ENCODE measurements around the gene ZMIZ1.

ZMIZ1 gene

GRCh38 chr10:79137300-79137756, 68.6 kb downstream of the ZMIZ1 start:
- no peak for DNase-seq (ENCODE audit: low read depth in 2 of 2)

- DNase-seq (ENCODE audit: low read depth in 2 of 2) = no peak
These were observed 69.1 kb downstream of the ZMIZ1 start for GRCh38 chr10:79137826-79138225.

DNA sequence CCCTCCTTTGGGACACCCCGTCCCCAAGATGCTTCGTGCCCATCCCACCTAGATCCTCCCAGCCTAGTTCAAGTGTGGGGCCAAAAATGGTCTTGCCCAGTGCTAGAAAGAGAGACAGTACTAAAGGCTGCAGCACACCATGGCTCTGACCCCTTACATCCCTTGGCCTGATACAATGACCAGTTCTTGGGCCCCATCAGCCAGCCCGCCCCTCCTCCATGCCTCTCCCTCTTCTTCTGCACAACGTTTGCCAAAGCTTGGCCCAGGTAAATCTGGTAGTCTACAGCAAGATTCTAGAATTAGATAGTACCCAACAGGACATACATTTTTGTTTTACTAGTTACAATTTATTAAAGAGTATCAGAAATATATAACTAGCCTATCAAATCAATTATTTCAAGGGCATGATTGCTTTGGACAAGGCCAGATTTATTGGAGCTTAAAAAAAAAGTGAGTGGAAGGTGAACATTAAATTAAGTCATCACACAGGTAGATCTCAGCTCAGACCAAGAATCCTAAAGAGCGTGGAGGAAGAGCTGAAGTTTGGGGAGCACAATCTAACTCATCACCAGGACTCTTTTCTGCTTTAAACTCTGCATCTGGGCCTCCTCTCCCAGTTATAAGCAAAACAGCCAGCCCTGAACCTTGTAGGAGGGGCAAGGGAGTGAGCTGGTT, 69.8 kb downstream of the ZMIZ1 start:
- no peak for DNase-seq (ENCODE audit: low read depth in 2 of 2)

- DNase-seq (ENCODE audit: low read depth in 2 of 2) = no peak
These were observed 70.5 kb downstream of the ZMIZ1 start for GRCh38 chr10:79139124-79139835.

DNA sequence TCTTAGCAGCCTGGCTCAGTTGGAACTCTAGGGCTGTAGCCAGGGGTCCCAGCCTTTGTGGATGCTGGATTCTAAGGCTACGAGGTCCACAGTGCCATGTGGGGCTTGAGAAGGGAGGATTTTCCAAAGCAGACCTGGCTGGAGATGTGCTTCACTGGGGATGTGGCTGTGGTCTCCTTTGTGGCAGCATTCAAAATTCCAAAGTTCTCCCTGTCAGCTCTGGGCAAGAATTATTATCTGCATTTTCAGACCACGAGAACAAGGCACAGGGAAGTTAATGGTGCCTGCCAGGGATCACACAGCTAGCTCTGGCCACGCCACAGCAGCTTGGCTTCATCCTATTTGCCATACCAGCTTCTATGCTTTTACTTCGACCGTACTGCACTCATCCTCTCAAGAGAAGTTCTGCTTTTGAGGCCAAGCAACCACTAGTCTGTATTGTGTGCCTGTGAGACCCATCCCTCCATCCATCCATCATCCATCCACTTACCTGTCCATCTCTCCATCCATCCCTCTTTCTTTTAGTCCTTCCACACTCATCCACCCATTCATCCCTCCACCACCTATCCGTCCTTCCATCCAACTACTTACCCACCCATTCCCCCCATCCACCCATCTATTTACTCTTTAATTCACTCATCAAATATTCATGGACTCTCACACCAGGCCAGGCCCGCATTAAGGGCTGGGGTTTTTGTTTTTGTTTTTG, 71.5 kb downstream of the ZMIZ1 start:
- DNase-seq (ENCODE audit: low read depth in 2 of 2) = no peak

GRCh38 chr10:79140855-79141254, 72.1 kb downstream of the ZMIZ1 start:
- DNase-seq (ENCODE audit: low read depth in 2 of 2) = no peak

DNA sequence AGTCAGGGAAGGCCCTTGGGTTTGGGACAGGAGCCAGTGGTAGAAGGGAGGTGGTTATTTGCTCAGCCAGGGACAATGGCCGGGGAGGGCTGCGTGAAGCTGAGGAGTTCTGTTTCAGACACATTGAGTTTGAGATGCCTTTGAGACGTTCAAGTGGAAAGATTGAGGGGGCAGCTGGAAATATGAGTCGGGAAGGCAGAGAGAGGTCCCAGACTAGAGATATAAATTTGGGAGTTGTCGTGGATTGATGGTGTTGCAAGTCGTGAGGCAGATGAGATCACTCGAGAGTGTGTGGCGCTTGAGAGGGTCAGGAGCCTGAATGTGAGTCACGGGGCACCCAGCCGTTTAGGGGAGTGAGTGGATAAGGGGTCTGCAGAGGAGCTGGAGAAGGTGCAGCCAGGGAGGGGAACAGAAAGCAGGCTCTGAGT, 73.3 kb downstream of the ZMIZ1 start:
- no peak for DNase-seq (ENCODE audit: low read depth in 2 of 2)

GRCh38 chr10:79142522-79143309, 74.0 kb downstream of the ZMIZ1 start:
- DNase-seq (ENCODE audit: low read depth in 2 of 2) = no peak

DNA sequence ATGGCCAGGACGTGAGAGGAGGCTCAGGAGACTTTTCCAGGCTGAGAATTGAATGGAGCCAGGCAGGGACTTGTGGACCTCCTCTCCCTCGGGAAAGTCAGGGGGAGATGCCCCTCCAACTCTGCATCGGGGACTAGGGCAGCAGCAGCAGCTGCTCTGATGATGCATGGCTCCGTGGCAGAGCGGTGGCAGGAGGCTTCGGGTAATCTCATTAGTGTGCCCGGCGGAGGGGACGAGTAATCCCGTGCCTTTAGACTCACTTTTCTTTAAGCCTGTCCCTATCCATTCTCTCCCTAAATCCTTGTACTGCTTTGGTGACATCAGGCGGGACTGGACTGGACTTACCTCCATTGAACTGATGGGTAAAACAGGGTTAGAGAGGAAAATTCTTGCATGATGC, 75.1 kb downstream of the ZMIZ1 start:
- DNase-seq (ENCODE audit: low read depth in 2 of 2) = no peak

- no peak for DNase-seq (ENCODE audit: low read depth in 2 of 2)
These were observed 75.8 kb downstream of the ZMIZ1 start for GRCh38 chr10:79144351-79145173.

- no peak for DNase-seq (ENCODE audit: low read depth in 2 of 2)
These were observed 76.4 kb downstream of the ZMIZ1 start for GRCh38 chr10:79145174-79145483.

DNA sequence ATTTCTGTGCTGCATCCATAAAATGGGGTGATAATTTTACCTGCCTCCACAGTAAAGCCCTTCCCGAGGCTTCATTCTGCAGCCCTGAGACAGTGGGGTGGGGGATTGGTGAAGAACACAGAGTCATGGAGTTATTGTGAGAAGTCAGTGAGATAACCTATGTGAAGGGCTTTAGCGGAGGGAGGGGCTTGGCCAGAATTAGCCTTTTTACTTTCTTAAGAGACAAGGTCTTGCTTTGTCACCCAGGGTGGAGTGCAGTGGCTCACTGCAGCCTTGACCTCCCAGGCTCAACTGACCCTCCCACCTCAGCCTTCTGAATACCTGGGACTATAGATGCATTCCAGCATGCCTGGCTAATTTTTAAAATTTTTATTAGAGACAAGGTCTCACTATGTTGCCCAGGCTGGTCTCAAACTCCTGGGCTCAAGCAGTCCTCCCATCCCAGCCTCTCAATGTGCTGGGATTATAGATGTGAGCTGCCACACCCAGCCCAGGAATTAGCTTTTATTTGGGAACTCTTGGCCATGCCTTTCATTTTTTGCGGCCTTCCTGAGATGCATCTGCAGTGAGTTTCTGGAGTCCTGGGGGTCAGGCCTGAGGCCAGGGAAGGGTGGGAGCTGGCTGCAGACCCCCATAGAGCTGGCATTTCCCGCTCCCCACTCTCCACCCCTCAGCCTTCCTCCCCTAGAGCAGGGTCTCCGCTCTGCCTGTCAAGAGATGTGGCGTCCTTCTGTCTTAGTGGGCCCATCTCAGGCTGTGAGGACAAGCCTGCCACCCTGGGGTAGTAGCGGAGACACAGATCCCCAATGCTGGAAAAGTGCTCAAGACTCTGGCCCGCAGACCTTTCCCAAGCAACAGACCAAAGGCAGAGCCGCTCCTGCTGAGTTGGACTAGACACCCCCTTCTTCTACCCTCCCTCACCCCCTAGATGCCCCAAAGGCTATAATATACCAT, 77.0 kb downstream of the ZMIZ1 start:
- DNase-seq (ENCODE audit: low read depth in 2 of 2) = no peak

DNA sequence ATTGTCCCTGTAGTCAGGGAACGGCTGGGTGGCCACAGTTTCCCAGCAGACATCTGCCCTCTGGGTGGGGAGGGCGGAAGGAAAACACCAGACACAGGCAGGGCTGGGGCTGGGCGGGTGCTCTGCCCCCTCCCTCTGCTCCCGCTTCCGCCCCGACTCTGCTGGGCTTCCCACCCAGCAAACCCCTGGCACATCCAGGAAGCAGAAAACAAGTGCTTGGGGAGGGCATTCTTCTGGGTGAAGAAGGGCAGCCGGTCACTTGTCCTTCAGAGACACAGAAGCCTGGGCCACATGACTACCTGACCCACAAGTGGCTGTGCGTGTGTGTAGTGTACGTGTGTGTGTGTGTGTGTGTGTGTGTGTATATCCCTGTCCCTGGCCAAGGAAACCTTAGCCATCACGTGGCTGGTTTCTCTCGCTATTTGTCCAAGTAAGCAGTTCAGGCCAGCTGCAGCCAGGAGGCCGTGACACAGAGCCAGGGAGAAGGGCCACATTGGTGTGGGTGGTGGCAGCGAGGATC, 77.9 kb downstream of the ZMIZ1 start:
- no peak for DNase-seq (ENCODE audit: low read depth in 2 of 2)

DNA sequence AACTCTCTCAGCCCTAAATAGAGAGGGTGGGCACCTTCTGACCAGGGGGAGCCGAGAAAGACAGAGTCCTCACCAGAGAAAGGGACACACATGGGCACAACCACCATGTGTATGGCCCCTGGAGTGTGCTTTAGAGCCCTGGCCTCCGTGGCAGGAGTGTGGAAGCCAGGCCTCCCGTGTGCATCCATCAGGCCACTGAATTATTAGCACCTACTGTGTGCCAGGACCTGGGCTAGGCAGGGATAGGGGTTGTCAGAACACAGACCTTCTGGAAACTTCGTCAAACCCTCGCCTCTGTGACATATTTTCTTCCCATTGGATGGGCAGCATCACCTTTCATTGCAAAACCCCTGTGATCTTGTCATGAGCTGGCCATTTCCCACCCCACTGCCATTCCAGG, 78.5 kb downstream of the ZMIZ1 start:
- no peak for DNase-seq (ENCODE audit: low read depth in 2 of 2)

DNA sequence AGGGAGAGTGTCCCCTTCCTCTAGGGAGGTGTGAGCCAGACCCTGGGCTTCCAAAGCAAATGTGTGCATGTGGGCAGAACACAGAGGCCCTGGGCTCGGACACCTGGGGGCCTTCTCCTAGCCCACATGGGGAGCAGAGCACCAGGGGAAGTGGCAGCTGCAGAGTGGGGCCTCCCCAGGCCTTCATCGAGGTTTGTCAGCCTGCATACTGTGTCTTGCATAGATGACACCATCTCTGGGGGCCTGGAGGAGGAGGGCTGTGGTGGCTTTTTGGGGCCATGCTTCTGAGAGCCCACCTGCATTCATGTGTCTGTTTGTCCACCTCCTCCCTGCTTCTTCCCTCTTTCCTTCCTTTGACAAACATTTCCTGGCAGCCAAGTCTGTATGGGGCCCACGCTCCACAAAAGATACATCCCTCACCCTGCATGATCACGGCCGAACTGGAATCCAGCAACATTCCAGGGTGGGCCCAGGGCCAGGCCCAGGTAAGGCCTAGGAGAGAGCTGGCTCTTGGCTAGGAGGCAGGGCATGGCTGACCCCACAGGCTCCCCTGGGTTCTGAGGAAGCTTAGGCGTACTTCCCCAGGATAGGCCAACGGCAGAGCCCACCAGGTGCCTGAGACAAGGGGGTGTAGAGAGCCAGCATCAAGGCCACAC, 79.2 kb downstream of the ZMIZ1 start:
- DNase-seq (ENCODE audit: low read depth in 2 of 2) = no peak

DNA sequence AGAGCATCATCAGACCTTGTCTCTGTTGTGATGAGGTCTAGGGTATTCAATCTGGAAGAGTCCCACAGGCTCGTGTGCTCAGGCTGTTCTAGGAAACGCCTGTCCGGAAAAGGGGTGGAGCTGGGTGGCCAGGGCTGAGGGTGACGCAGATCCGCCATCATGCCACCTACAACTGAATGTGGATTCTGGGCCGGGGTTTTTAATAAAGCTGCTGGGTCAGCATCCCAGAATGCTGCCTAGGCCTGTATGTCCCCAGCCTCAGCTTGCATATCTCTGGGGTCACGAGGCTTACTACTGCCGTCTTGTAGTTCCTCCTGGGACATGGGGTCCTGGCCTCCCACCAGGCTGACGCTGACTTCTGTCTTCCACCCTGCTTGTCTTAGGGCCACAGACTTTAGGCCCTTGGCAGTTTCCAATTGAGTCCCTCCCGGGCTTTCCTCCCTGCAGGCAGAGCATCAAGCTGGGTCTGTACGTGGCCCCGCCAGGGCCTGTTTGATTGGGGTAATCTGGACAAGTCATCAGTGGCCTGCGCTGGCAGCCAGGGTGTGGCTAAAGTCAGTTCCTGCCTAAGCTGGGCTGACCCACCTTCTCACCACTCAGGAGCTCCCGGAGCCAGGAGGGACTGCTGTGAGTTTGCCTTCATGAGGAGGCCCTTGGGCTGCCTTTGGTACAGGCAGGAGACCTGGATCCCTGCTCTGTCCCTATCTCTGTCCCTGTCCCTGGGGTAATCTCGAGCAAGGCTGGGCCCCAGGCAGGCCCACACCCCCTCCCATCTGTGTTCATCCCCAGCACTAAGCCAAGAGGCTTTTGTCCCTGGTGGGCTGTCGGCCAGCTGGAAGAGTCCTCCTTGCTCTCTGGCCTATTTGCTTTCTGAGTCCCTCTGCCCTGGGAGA, 79.9 kb downstream of the ZMIZ1 start:
- no peak for DNase-seq (ENCODE audit: low read depth in 2 of 2)

GRCh38 chr10:79149345-79149661, 80.5 kb downstream of the ZMIZ1 start:
- DNase-seq (ENCODE audit: low read depth in 2 of 2) = no peak

DNA sequence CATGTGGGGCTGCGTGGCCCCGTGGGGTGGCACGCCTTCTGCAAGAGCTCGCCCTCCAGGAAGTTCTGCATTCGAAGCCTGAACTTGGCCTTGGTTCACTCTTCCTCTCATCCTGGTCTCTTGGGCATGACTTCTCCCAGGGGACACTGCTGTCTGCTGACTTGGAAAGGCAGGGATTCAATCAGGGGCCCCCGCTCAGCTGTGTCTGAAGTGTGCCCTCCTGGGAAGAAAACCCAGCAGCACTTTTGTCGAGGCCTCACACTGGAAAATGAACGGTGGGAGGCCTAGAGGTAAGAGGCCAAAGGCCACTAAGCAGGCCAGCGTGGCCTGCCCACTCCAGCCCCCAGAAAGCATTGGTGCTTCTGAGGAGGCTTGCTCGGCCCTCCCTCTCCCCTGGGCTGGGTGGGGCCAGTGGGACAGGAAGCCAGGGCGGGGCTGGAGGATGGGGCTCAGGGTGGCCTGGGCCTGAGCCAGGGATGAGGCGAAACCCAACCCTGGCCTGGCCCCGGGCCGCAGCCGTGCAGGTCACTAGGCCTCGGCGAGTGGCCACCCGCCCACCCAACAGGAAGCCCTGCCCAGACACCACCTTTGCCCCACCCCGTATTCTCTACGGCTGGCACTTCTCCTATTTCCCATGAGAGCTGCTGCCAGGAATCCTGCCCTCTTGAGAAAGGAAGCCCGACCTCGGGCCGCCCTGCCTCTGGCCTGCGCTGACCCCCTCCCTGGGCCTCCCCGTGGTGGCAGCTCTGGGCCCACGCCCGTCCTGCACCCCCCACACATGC, 81.1 kb downstream of the ZMIZ1 start:
- DNase-seq (ENCODE audit: low read depth in 2 of 2) = peak in 1 of 2 donors; percentile 13

Data from stimulated activated CD8-positive, alpha-beta memory T cell treated with anti-CD3 and anti-CD28 coated beads, Interleukin-2, amount 100 ng/mL, for 1 hour (primary cell).